Naive thymus-derived CD4-positive, alpha-beta T cell (primary cell): ENCODE results near the gene TSHZ3. TPM values are rescaled to one million over a fixed set of nuclear protein-coding genes. Genes with fewer than 3 reads are reported as not detected.

ENCODE experiments used
- ATAC-seq: fragments of 150-1000 bp; cut with Tn5 transposase; 2 replicates; pipeline ENCODE4 v1.10.0; 2021; ENCODE audit warnings: mild to moderate bottlenecking, moderate library complexity
- CTCF ChIA-PET: fragments of 350-600 bp; sonication (Branson Sonifier 250); formaldehyde crosslinking; loops from one replicate; lab custom pipeline; 2021; ENCODE audit warnings: antibody characterized with exemption; lab: Charles Lee
- POLR2A ChIA-PET: fragments of 350-600 bp; sonication (Branson Sonifier 250); formaldehyde crosslinking; loops from one replicate; lab custom pipeline; 2021; ENCODE audit warnings: antibody characterized with exemption, inconsistent platforms; lab: Charles Lee
- DNase-seq, 9 donors: peaks; one replicate each; pipeline versions ENCODE4 v3.0.0 to v3.0.0-alpha.2; 2020 to 2022; ENCODE audit warnings: mixed read lengths in 1 of 9
- H3K27ac ChIP-seq: one replicate; pipeline ENCODE4 v1.7.0; 2013; ENCODE audit warnings: mild to moderate bottlenecking, low read depth, low read length, moderate library complexity
- H3K27me3 ChIP-seq, 2 donors: one replicate each; pipeline ENCODE4 v1.7.0; 2013; ENCODE audit warnings: low read length in 2 of 2, mild to moderate bottlenecking in 2 of 2, moderate library complexity in 2 of 2; ENCODE audit not compliant: control insufficient read depth in 2 of 2, insufficient read depth in 2 of 2
- H3K36me3 ChIP-seq, 3 experiments: 1 replicate in 2 of 3; 2 replicates in 1 of 3; pipeline ENCODE4 v1.7.0; 2013; ENCODE audit warnings: low read length in 3 of 3, mild to moderate bottlenecking in 3 of 3, moderate library complexity in 1 of 3; ENCODE audit not compliant: insufficient read depth in 3 of 3, control insufficient read depth in 2 of 3
- H3K4me1 ChIP-seq, 2 donors: one replicate each; pipeline ENCODE4 v1.7.0; 2013; ENCODE audit warnings: low read length in 2 of 2, mild to moderate bottlenecking in 2 of 2, moderate library complexity in 1 of 2; ENCODE audit not compliant: control insufficient read depth in 2 of 2, insufficient read depth in 2 of 2
- H3K4me3 ChIP-seq: 2 replicates; pipeline ENCODE4 v1.7.0; 2013; ENCODE audit warnings: mild to moderate bottlenecking, low read length
- H3K9me3 ChIP-seq, 3 experiments: 1 replicate in 2 of 3; 2 replicates in 1 of 3; pipeline ENCODE4 v1.7.0; 2013; ENCODE audit warnings: low read length in 3 of 3; ENCODE audit not compliant: control insufficient read depth in 2 of 3
- H3K27ac Mint-ChIP-seq, 9 donors: one replicate each; pipeline ENCODE4 v1.8.0; 2020 to 2022; ENCODE audit warnings: mixed read lengths in 9 of 9, mild to moderate bottlenecking in 8 of 9, moderate library complexity in 5 of 9, inconsistent platforms in 2 of 9
- H3K27me3 Mint-ChIP-seq, 5 donors: one replicate each; pipeline ENCODE4 v1.8.0; 2021 to 2022; ENCODE audit warnings: mixed read lengths in 5 of 5, mild to moderate bottlenecking in 1 of 5
- H3K36me3 Mint-ChIP-seq, 5 donors: one replicate each; pipeline ENCODE4 v1.8.0; 2020 to 2022; ENCODE audit warnings: mixed read lengths in 5 of 5, mild to moderate bottlenecking in 3 of 5, inconsistent platforms in 1 of 5
- H3K4me1 Mint-ChIP-seq, 7 donors: one replicate each; pipeline ENCODE4 v1.8.0; 2020 to 2022; ENCODE audit warnings: mixed read lengths in 7 of 7, mild to moderate bottlenecking in 3 of 7, inconsistent platforms in 1 of 7
- H3K4me3 Mint-ChIP-seq, 10 donors: one replicate each; pipeline ENCODE4 v1.8.0; 2020 to 2022; ENCODE audit warnings: mild to moderate bottlenecking in 10 of 10, mixed read lengths in 10 of 10, moderate library complexity in 6 of 10, inconsistent platforms in 2 of 10
- H3K9me3 Mint-ChIP-seq, 11 donors: one replicate each; pipeline ENCODE4 v1.8.0; 2020 to 2022; ENCODE audit warnings: mixed read lengths in 11 of 11, mild to moderate bottlenecking in 4 of 11, inconsistent platforms in 1 of 11, moderate library complexity in 1 of 11
- intact Hi-C, 2 donors: fragments of 100-400 bp; cut with micrococcal nuclease; formaldehyde crosslinking; loops; one replicate each; pipeline ENCODE4 v1.15.1; 2023
- polyA plus RNA-seq, 2 donors: library from polyadenylated mRNA; unstranded; fragments of 300-500 nt; fragmentation: Illumina TruSeq; gene quantifications; one replicate each; pipeline ENCODE4 v1.2.3, GENCODE V29; 2021
- total RNA-seq, 6 experiments: library from RNA in 5 of 6; stranded (reverse) in 5 of 6; gene quantifications; 1 replicate in 5 of 6; 2 replicates in 1 of 6; pipeline ENCODE4 v1.2.3 and lab custom pipeline; 2021 to 2026

TSHZ3 gene
- total and polyA plus RNA-seq, 7 experiments from 2014 or later, result 0.08 to 6.0 (median 0.20) TPM; not detected in 1

- H3K9me3 ChIP-seq, result no peaks in the 10 kb centered on the region
- Mint-ChIP-seq H3K27me3 (peaks cover 70 to 92% (median 89%) of the 10 kb centered on the region in 5 donors), H3K36me3 (no peaks in the 10 kb centered on the region), H3K4me3 (peak overlapping the region in 1 of 10 donors; percentile 36), H3K4me1 (peaks cover 28 to 54% (median 37%) of the 10 kb centered on the region in 7 donors), H3K27ac (no peak overlapping the region), H3K9me3 (peaks cover 0 to 3% (median 0%) of the 10 kb centered on the region in 11 donors)
- CTCF ChIA-PET, result interaction anchor here (0.8 to 1.1 kb wide), 3 partner anchors 9 to 556 kb away, joined by 3 read pairs; no protein-coding TSS in a partner anchor
- peaks cover 15 to 24% of the 10 kb centered on the region in 2 donors for H3K4me1 ChIP-seq
- H3K27ac ChIP-seq, result no peak overlapping the region
- DNase-seq (no peak), ATAC-seq (no peak)
- peaks cover 17 to 42% of the 10 kb centered on the region in 2 donors for H3K27me3 ChIP-seq
- POLR2A ChIA-PET, result no interaction called here
- intact Hi-C loops, result loop anchor here in 1 of 2 donors (2.0 to 10.0 kb wide), 3 partner anchors 571 to 1229 kb away; partner anchors contain the start of gene PDCD5
- H3K4me3 ChIP-seq, result no peak overlapping the region
- H3K36me3 ChIP-seq, result no peaks in the 10 kb centered on the region
Observed at GRCh38 chr19:31355665-31356289, 6.5 kb upstream of the TSHZ3 start.

- Mint-ChIP-seq H3K4me1 (peaks cover 28 to 54% (median 38%) of the 10 kb centered on the region in 7 donors), H3K36me3 (no peaks in the 10 kb centered on the region), H3K27ac (peak overlapping the region in 1 of 9 donors; percentile 27), H3K4me3 (peak overlapping the region in 2 of 10 donors; percentile 7 to 34), H3K27me3 (peaks cover 70 to 86% (median 84%) of the 10 kb centered on the region in 5 donors), H3K9me3 (peaks cover 0 to 3% (median 0%) of the 10 kb centered on the region in 11 donors)
- intact Hi-C loops, result loop anchor here in 1 of 2 donors (5.0 to 10.0 kb wide), 4 partner anchors 673 to 1828 kb away; partner anchors contain the start of genes PDCD5 and VSTM2B
- Histone ChIP-seq H3K4me1 (peaks cover 15 to 24% of the 10 kb centered on the region in 2 donors), H3K27ac (no peak overlapping the region), H3K9me3 (no peaks in the 10 kb centered on the region), H3K27me3 (peaks cover 17 to 42% of the 10 kb centered on the region in 2 donors), H3K36me3 (no peaks in the 10 kb centered on the region), H3K4me3 (no peak overlapping the region)
- DNase-seq (no peak), ATAC-seq (no peak)
- ChIA-PET CTCF (interaction anchor here (0.6 to 0.9 kb wide), 2 partner anchors 8 to 29 kb away, joined by 3 read pairs; no protein-coding TSS in a partner anchor), POLR2A (interaction anchor here (0.6 kb wide), 1 partner anchor 10 kb away, joined by 3 read pairs; no protein-coding TSS in a partner anchor)
Observed at GRCh38 chr19:31354799-31355664, 5.8 kb upstream of the TSHZ3 start.

GRCh38 chr19:31354316-31354715 is 5.1 kb upstream of the TSHZ3 start:
- H3K27me3 Mint-ChIP-seq, result peaks cover 70 to 80% (median 79%) of the 10 kb centered on the region in 5 donors
- no peaks in the 10 kb centered on the region for H3K36me3 Mint-ChIP-seq
- DNase-seq, result no peak
- H3K27ac Mint-ChIP-seq, result peak overlapping the region in 2 of 9 donors; percentile 13 to 27
- Histone ChIP-seq H3K4me1 (peaks cover 15 to 24% of the 10 kb centered on the region in 2 donors), H3K4me3 (no peak overlapping the region), H3K9me3 (no peaks in the 10 kb centered on the region), H3K36me3 (no peaks in the 10 kb centered on the region), H3K27me3 (peaks cover 17 to 42% of the 10 kb centered on the region in 2 donors), H3K27ac (no peak overlapping the region)
- peak overlapping the region in 1 of 10 donors; percentile 34 for H3K4me3 Mint-ChIP-seq
- ATAC-seq, result no peak
- peaks cover 28 to 54% (median 38%) of the 10 kb centered on the region in 7 donors for H3K4me1 Mint-ChIP-seq
- peaks cover 0 to 3% (median 0%) of the 10 kb centered on the region in 11 donors for H3K9me3 Mint-ChIP-seq
- POLR2A ChIA-PET, result interaction anchor here (0.6 kb wide), 1 partner anchor 9 kb away, joined by 3 read pairs; no protein-coding TSS in a partner anchor
- CTCF ChIA-PET, result interaction anchor here (0.6 kb wide), 1 partner anchor 30 kb away, joined by 3 read pairs; no protein-coding TSS in a partner anchor
- intact Hi-C loops, result loop anchor here in 1 of 2 donors (5.0 to 10.0 kb wide), 3 partner anchors 672 to 1827 kb away; partner anchors contain the start of genes PDCD5 and VSTM2B

GRCh38 chr19:31353833-31354232 is 4.6 kb upstream of the TSHZ3 start:
- Mint-ChIP-seq H3K27ac (peak overlapping the region in 1 of 9 donors; percentile 39), H3K4me3 (peak overlapping the region in 2 of 10 donors; percentile 5 to 17), H3K27me3 (peaks cover 67 to 76% (median 74%) of the 10 kb centered on the region in 5 donors), H3K36me3 (no peaks in the 10 kb centered on the region), H3K9me3 (peaks cover 0 to 3% (median 0%) of the 10 kb centered on the region in 11 donors), H3K4me1 (peaks cover 28 to 54% (median 38%) of the 10 kb centered on the region in 7 donors)
- CTCF ChIA-PET, result no interaction called here
- Histone ChIP-seq H3K4me1 (peaks cover 15 to 24% of the 10 kb centered on the region in 2 donors), H3K27me3 (peaks cover 14 to 41% of the 10 kb centered on the region in 2 donors), H3K27ac (no peak overlapping the region), H3K36me3 (no peaks in the 10 kb centered on the region), H3K9me3 (no peaks in the 10 kb centered on the region), H3K4me3 (no peak overlapping the region)
- ATAC-seq (no peak), DNase-seq (no peak)
- POLR2A ChIA-PET, result no interaction called here
- intact Hi-C loops, result loop anchor here in 1 of 2 donors (5.0 to 10.0 kb wide), 3 partner anchors 672 to 1827 kb away; partner anchors contain the start of genes PDCD5 and VSTM2B

GRCh38 chr19:31352782-31353651 is 3.8 kb upstream of the TSHZ3 start:
- H3K36me3 Mint-ChIP-seq, result peaks cover 0 to under 1% (median 0%) of the 10 kb centered on the region in 5 donors
- Histone ChIP-seq H3K4me1 (peaks cover 22 to 31% of the 10 kb centered on the region in 2 donors), H3K27ac (no peak overlapping the region), H3K9me3 (no peaks in the 10 kb centered on the region), H3K27me3 (peaks cover 14 to 39% of the 10 kb centered on the region in 2 donors), H3K4me3 (no peak overlapping the region), H3K36me3 (no peaks in the 10 kb centered on the region)
- POLR2A ChIA-PET, result no interaction called here
- H3K27ac Mint-ChIP-seq, result peak overlapping the region in 1 of 9 donors; percentile 61
- H3K4me1 Mint-ChIP-seq, result peaks cover 33 to 60% (median 42%) of the 10 kb centered on the region in 7 donors
- DNase-seq (no peak), ATAC-seq (no peak)
- CTCF ChIA-PET, result no interaction called here
- H3K9me3 Mint-ChIP-seq, result peaks cover 0 to 3% (median 0%) of the 10 kb centered on the region in 11 donors
- H3K27me3 Mint-ChIP-seq, result peaks cover 65 to 75% (median 71%) of the 10 kb centered on the region in 5 donors
- peak overlapping the region in 9 of 10 donors; percentile 5 to 94 (median 57) for H3K4me3 Mint-ChIP-seq
- intact Hi-C loops, result loop anchor here in 1 of 2 donors (5.0 to 10.0 kb wide), 3 partner anchors 671 to 1826 kb away; partner anchors contain the start of genes PDCD5 and VSTM2B
